H1 (cell line): ENCODE measurements around the gene SURF4. TPM values are rescaled to one million over a fixed set of nuclear protein-coding genes. Genes with fewer than 3 reads are reported as not detected.
A peak's percentile ranks its signal among the peaks of the same experiment; 100 is the strongest.

ENCODE experiments used
- ATF3 ChIP-seq: IDR thresholded peaks from 2 replicates; pipeline ENCODE4 v1.6.1; 2011; ENCODE audit warnings: low read depth, mild to moderate bottlenecking, low read length; ENCODE audit not compliant: insufficient read depth
- CHD2 ChIP-seq: IDR thresholded peaks from 2 replicates; pipeline ENCODE4 v1.6.1; 2012; ENCODE audit warnings: low read length, improper control_type of control experiment
- EGR1 ChIP-seq: IDR thresholded peaks from 2 replicates; pipeline ENCODE4 v1.6.1; 2011; ENCODE audit warnings: low read depth, low read length, borderline replicate concordance
- GABPA ChIP-seq: IDR thresholded peaks from 2 replicates; pipeline ENCODE4 v1.6.1; 2011; ENCODE audit warnings: mild to moderate bottlenecking, low read length, moderate library complexity, borderline replicate concordance; ENCODE audit not compliant: insufficient read depth
- JUND ChIP-seq: IDR thresholded peaks from 2 replicates; pipeline ENCODE4 v1.6.1; 2011; ENCODE audit warnings: mild to moderate bottlenecking, improper control_type of control experiment, low read length
- NANOG ChIP-seq: IDR thresholded peaks from 2 replicates; pipeline ENCODE4 v1.6.1; 2011; ENCODE audit warnings: low read length, low read depth, mild to moderate bottlenecking, inconsistent platforms; ENCODE audit not compliant: insufficient read depth, poor library complexity, severe bottlenecking
- RAD21 ChIP-seq, 2 experiments: IDR thresholded peaks in 1 of 2; conservative IDR thresholded peaks in 1 of 2; 2 replicates each; pipeline ENCODE4 v1.6.1; 2011; ENCODE audit warnings: low read depth in 2 of 2, low read length in 2 of 2, improper control_type of control experiment in 1 of 2, inconsistent platforms in 1 of 2, mild to moderate bottlenecking in 1 of 2, moderate library complexity in 1 of 2
- SP1 ChIP-seq: IDR thresholded peaks from 2 replicates; pipeline ENCODE4 v1.6.1; 2011; ENCODE audit warnings: low read depth, low read length
- polyA plus RNA-seq, 7 experiments: library from polyadenylated mRNA; depleted of rRNA in 3 of 7; stranded (reverse) in 5 of 7; unstranded in 2 of 7; fragments of >200 nt in 5 of 7; fragments of 200-250 nt in 2 of 7; gene quantifications; 1 replicate in 5 of 7; 2 replicates in 1 of 7; 4 replicates in 1 of 7; pipeline versions ENCODE4 v1.2.1 to v1.2.3, GENCODE V29; 2011 to 2013; ENCODE audit warnings: missing spikeins in 2 of 7, mixed read lengths in 2 of 7
- total RNA-seq: library from RNA; stranded (reverse); fragmentation: NEBNext Ultra II Directional; extraction: Animal tissue kit (Norgen Biotek cat#: 25700); gene quantifications from 2 replicates; pipeline ENCODE4 v1.2.1, GENCODE V29; 2021

Gene SURF4
- total and polyA plus RNA-seq, 2 of the 8 experiments (the other 6 are each of a cell fraction or from before 2014, with no cell fraction given): 176 to 182 TPM

DNA sequence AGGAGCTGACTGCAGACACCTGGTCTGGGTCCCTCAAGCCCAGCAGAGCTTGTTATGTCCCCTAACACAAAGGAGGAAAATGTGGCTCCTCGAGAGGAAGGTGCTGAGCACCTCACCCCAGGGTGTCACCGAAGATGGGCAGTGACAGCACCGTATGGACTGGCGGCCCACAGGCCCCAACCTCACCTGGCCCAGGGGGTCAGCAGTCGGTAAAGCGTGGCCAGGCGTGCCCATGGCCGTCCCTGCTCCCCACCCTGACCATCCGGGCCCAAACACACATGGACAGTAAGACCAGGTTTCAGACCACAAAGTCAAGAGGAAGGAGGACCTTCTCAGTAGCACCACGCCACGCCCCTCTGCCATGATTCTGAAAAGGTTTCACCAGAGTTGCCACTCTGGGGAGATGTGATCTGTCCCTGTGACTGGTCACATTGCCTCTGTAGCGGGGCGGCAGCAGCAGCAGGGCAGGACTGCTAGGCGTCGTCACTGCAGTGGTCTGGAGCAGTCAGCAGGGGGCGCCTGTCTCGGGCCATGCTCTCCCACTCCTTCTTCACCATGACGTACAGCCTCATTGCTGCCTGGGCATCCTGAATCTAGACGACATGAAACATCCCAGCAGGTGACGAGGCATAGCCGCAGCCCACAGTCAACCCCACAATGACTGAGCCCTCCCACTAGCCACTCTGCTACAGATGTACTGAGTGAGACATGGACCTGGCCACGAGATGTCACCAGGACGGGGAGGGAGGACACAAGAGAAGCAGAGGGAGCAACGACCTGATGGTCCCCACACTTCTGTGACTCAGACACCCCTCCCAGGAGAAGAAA, 30.8 kb upstream of the SURF4 start (continued):
- TF ChIP-seq NANOG (no peak), CHD2 (no peak), SP1 (no peak), EGR1 (no peak), RAD21 (IDR thresholded peaks at IDR 0.05 in 1 of 2, conservative IDR thresholded peaks at IDR 0.05 in 1 of 2; ENCODE audit: low read depth in 2 of 2, low read length in 2 of 2) (peak; percentile 55 to 60), ATF3 (no peak), GABPA (0 out of 2 replicates have a peak, but pooled peaks have one; percentile 31), JUND (no peak; the same call in 1 of the 2 replicates)
